KBM-7 (cell line): ENCODE measurements around the gene CFP.

Experiments used
- DNase-seq: peaks from one replicate; pipeline ENCODE4 v3.0.0-alpha.2; 2015
- in situ Hi-C: fragments of 300-500 bp; cut with MboI; formaldehyde crosslinking; loops from 2 replicates; pipeline ENCODE4 v1.14.3; 2020; ENCODE audit warnings: low sequenced_read_pairs, low pct_unique_long_range_greater_than_20kb, mixed read lengths

Gene CFP

DNA sequence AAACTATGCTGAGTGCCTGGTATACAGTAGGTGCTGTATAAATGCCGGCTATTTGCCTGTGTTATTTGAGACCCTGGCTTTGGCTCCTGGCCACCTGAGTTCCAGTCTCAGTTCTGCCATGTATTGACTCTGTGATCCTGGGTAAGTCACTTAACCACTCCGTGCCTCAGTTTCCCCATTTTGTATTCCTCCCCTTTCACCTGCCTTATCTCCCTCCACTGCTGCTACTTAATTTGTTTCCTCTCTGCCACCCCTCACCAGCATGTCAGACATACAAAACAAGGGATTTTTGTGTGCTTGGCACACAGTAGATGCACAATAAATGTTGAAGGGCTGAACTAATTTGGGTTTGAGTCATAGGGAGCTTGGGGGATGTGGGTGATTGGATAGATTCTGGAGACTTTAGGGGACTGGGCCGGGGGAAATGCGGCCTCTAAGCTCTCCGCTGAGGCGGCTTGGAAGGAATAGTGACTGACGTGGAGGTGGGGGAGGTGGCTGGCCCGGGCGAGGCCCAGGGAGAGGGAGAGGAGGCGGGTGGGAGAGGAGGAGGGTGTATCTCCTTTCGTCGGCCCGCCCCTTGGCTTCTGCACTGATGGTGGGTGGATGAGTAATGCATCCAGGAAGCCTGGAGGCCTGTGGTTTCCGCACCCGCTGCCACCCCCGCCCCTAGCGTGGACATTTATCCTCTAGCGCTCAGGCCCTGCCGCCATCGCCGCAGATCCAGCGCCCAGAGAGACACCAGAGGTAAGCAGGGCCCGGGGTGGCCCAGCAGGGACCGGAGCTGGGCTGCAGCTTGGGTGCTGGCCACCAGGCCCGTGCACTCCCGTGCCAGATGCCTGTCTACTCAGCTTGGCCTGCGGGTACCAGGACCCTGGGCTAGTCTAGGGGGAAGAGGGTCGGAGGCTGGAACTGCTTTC lies 47.7 kb downstream of the CFP start, which contains the start of gene TIMP1:
TSS of gene TIMP1 (plus strand) at position 706 of the 917 bp plus-strand sequence. CDS start 980 bp downstream, outside the sequence.
- DNase-seq = peak; percentile 98
- in situ Hi-C loops = no loop called here

DNA sequence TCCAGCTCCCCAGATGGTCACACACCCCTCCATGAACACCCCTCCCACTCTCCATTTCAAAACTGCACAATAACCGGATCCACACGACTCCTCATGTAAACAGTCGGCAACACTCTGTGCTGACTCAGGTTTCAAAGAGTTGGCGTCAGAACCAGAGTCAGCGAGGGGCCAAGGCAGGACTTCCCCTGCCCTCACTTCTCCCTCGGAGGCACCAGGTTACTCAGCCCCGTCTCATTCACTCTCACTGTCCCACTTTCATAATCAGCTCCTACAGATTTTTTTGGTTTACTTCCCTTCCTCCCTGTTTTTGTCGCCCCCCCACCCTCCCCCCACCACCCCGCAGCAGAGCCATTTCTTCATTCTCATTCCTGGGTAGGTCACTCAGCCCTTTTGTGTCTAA lies 50.2 kb downstream of the CFP start:
- in situ Hi-C loops = no loop called here
- peak; percentile 43 for DNase-seq

DNA sequence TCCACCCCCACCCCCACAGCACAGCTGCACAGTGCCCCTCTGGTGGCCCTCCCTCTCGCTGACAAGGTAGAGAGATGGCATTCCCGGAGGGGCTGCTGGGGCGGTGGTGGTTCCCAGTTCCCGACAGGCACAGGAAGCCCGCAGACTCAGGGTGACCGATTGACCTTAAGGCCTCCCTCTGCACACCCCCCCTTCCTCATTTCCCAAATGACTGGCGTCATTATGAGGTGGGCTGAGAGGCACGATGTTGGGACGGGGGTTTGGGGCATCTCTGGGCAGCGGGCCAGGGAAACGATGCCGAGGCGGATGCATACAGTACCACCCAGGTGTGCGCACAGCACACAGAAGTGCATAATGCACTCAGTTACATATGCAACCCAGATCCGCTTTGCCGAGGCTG lies 51.0 kb downstream of the CFP start:
- no peak for DNase-seq
- in situ Hi-C loops = no loop called here

DNA sequence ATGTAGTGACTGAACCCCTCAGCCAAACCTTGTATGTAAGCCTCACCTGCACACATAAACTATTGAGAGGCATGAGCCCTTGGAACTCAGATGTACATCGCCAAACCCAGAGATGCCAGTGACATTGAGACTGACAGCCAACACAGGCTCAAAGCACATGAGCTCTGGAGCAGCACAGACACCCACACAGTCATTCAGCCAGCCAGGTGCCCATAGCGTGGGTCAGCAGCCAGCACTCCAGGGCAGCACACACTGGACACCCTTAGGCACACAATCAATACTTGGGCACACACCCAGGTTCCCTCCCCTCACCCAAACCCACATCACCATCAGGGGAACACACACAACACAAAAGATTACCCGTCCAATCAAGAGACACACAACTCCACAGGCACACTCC lies 51.8 kb downstream of the CFP start:
- in situ Hi-C loops = no loop called here
- DNase-seq = no peak

DNA sequence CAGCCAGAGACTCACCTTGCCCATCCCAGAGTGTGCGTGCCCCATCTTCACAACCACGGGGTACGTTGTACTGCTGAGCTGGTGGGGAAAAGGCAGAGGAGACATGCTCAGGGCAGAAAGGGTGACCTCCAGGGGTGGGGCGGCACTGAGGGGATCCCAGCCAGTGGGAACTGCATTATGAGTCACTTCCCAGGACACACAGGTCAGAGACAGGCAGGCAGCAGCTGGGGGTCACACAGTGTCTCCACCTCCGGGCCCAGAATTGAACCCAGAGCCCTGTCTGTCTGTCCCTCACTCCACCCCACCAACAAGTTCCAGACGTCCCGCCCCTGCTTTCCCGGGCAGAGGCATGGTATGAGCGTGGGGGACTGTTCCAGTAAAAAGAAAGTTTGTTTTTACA lies 52.3 kb downstream of the CFP start:
- in situ Hi-C loops = no loop called here
- no peak for DNase-seq

DNA sequence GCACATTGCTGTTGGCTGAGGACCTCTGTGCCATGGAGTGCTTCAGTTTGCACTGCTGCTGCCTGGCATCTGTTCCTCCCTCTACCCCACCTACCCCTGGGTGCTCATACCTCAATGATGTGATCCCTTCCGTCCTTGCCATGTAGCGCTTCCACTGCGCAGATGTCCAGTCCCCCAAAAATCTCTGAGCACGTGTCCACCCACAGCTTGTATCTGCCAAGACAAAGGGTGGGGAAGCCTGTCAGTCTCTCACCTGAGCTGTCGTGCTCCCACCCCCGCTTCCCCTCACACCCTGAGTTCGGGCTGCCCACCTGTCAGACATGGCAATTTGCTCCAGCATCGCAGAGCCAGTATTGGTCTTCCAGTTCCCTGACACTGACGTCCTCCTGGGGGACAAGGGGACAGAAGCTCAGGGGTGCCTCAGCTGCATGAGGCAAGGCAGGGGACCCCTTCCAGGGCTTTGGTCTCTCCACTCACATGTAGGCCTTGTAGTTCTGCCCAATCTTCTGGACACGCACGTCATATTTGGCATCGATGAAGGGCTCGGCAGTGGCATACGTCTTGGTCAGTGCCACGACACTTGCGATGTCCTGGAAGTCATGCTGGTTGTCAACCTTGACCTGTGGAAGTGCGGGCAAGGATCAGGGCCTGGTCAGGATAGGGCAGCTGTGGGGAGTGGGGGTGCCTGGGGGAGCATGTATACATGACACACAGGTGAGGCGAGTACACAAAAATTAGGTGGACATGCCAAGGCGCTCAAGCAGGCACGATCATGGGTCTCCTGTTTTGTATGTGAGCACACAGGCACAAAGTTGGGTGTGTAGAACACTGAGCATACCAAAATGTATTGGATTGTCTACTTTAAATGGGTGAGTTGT lies 53.5 kb downstream of the CFP start:
- DNase-seq = no peak
- in situ Hi-C loops = no loop called here

DNA sequence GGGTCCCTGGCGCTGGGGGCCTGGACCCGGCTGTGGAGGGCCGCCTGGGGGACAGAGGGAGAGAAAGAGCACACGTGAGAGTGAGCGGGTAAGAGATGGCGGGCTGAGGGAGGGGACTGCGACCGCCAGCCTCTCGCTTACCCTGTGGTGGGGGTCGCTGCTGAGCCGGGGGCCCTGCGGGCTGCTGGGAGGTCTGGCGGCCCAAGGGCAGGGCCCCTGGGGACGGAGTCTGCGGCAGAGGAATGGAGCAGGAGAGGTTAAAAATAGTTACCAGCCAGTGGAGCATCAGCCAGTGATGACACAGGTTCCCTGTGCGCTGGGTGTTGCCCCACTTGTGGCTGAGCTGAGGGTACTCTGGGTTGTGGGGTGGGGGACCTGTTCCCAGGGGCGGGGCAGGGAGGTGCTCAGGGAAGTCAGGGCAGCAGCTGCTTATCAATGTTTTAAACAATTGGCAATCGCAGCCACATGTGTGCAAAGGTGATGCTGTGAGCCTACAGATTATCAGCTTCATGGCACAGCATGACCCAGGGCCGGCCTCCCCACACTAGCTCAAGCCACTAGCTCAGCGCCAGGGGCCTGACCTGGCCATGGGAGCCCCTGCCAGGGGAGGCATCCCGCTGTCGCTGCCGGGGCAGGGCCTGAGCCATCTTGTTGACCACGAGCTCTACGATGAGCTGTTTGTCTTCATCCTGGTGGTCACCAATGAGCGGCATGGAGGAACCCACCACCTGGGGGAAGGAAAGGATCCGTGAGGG lies 55.0 kb downstream of the CFP start:
- no peak for DNase-seq
- in situ Hi-C loops = no loop called here

DNA sequence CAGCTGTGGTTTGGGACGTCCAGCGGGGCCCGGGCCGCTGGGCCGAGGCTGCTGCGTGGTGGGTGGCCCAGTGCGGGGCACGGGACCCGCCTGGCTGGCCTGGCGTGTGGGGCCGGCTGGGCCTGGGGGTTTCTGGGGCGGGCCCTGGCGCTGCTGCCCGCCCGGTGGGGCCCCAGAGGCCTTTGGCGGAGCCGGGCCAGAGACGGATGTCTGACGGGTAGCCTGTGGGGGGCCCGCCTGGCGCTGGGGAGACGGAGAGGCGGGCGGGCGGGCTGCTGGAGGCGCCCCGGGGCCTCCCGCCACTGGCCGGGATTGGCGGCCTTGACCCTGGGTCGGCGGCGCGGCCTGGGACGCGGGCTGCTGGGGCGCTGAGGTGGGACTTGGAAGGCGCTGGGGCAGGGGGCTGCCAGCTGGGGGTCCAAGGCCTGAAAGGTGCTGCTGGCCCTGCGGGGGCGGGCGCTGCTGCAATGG lies 55.6 kb downstream of the CFP start:
- in situ Hi-C loops = no loop called here
- DNase-seq = no peak

DNA sequence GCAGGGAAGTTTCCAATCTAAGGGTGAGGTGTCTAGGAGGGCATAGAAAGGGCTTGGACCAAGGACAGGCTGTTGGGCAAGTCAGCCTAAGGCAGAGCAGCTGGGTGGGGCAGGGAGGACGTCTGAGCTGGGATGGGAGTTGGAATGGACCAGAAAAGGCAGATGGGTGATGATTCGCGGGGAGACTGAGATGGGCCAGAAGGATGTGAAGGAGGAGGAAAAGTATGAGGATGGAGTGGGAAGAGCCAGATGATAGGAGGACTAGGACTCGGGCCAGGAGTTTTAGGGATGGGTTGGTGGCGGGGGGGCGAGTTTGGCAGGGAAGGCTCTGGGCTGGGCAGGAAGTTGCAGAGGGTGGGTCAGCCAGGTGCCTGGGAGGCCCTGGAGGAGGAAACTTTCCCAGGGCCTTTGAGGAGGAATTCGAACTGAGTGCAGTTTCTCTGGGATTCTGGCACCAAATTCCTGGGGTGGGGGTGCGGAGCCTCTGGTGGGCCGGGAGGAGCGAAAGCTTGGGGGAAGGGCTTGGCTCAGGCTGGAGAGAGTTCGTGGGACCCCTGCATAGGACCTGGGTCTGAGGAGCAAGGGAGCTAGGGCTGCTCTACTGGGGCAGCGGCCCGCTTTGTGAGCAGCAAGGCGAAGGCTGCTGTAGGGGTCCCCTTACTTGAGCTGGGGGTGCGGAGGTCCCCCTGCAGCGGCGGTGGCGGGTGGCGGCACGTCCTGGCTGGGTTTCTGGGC lies 56.2 kb downstream of the CFP start:
- in situ Hi-C loops = no loop called here
- DNase-seq = peak; percentile 21
